ENCODE data around the gene LIX1.
"Not testable (repeated sequence)": the region's sequence is repeated elsewhere in the genome, so short reads cannot be mapped to it uniquely, and the experiment has no call there.

The LIX1 gene

GRCh38 chr5:97142521-97143254, at the start of gene LIX1:
Gene LIX1, minus strand, starts transcription at chr5:97142611. Its CDS starts 35 bp downstream, at chr5:97142576.
- DNase-seq, result no peak

GRCh38 chr5:97191893-97192292, 49.5 kb upstream of the LIX1 start:
- no peak for DNase-seq

GRCh38 chr5:97189523-97189922, 47.1 kb upstream of the LIX1 start:
- DNase-seq, result not testable (repeated sequence)

- no peak for DNase-seq
These were observed 41.5 kb upstream of the LIX1 start for GRCh38 chr5:97183930-97184213.

- DNase-seq, result peak; percentile 87
These were observed 40.9 kb upstream of the LIX1 start, which contains the start of gene RIOK2 for GRCh38 chr5:97183100-97183929. Gene RIOK2, minus strand, starts transcription at chr5:97183247. Its CDS starts 56 bp downstream, at chr5:97183191.

GRCh38 chr5:97182571-97183099, 40.2 kb upstream of the LIX1 start:
- no peak for DNase-seq

- no peak for DNase-seq
These were observed 39.6 kb upstream of the LIX1 start for GRCh38 chr5:97181856-97182545.

GRCh38 chr5:97179457-97179856, 37.0 kb upstream of the LIX1 start:
- not testable (repeated sequence) for DNase-seq

- DNase-seq, result no peak
These were observed 29.8 kb upstream of the LIX1 start for GRCh38 chr5:97172227-97172626.

- no peak for DNase-seq
These were observed 29.3 kb upstream of the LIX1 start for GRCh38 chr5:97171703-97172102.

- DNase-seq, result no peak
These were observed 25.0 kb upstream of the LIX1 start for GRCh38 chr5:97167435-97167834.

GRCh38 chr5:97165726-97166125, 23.3 kb upstream of the LIX1 start:
- DNase-seq, result no peak

GRCh38 chr5:97164846-97165245, 22.4 kb upstream of the LIX1 start:
- no peak for DNase-seq

- DNase-seq, result no peak
These were observed 21.4 kb upstream of the LIX1 start for GRCh38 chr5:97163790-97164285.

- DNase-seq, result no peak
These were observed 21.0 kb upstream of the LIX1 start for GRCh38 chr5:97163360-97163764.

GRCh38 chr5:97162045-97162444, 19.6 kb upstream of the LIX1 start:
- no peak for DNase-seq

- DNase-seq, result no peak
These were observed 15.3 kb upstream of the LIX1 start for GRCh38 chr5:97157689-97158088.

GRCh38 chr5:97151370-97151769, 9.0 kb upstream of the LIX1 start:
- no peak for DNase-seq

- DNase-seq, result no peak
These were observed 8.0 kb upstream of the LIX1 start for GRCh38 chr5:97150401-97150800.

GRCh38 chr5:97149709-97150108, 7.3 kb upstream of the LIX1 start:
- no peak for DNase-seq

GRCh38 chr5:97148288-97148687, 5.9 kb upstream of the LIX1 start:
- no peak for DNase-seq

- no peak for DNase-seq
These were observed 1.3 kb upstream of the LIX1 start for GRCh38 chr5:97143704-97144103.

- no peak for DNase-seq
These were observed 872 bp downstream of the LIX1 start for GRCh38 chr5:97141539-97141938.

All from SIG-M5 (cell line).